Astrocyte of the spinal cord (primary cell): Measurements from ENCODE around the gene PADI2.
A peak's percentile ranks its signal among the peaks of the same experiment; 100 is the strongest.

Experiments
- DNase-seq: peaks from one replicate; pipeline ENCODE4 v3.0.0; 2011; ENCODE audit warnings: low read depth, low spot score
- H3K4me3 ChIP-seq: 2 replicates; pipeline ENCODE4 v1.5.1; 2011; ENCODE audit warnings: low read depth, mild to moderate bottlenecking, low read length, moderate library complexity
- in situ Hi-C: cut with HindIII; loops from 2 replicates; pipeline ENCODE4 v1.10.0; 2017; ENCODE audit warnings: low sequenced_read_pairs
- TF ChIP-seq, protein P1 (sequence below): IDR thresholded peaks from 2 replicates; pipeline ENCODE4 v1.5.1; 2012; ENCODE audit warnings: low read depth, mild to moderate bottlenecking, low read length, inconsistent platforms

PADI2 gene

DNA sequence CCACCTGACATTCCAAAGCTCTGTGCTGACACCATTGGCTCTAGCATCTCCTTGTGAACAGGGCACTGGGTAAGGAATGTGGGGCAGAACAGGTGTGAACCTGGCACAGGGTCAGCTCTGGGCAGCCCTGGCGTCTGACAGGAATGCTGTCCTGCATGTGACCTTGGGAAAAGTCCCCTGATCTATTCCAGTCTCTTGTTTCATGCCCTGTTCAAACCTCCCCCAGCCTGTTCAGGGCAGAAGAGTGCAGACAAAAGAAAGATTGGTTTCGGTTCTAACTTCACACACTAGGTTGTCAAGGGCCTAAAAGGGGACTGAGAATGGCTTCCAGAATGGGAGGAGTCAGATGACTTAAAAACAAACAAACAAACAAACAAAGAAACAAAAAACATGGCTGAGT lies 37.8 kb downstream of the PADI2 start:
- H3K4me3 ChIP-seq = no peak overlapping the region
- DNase-seq = no peak
- in situ Hi-C loops = no loop called here
- TF ChIP-seq, protein P1, sequence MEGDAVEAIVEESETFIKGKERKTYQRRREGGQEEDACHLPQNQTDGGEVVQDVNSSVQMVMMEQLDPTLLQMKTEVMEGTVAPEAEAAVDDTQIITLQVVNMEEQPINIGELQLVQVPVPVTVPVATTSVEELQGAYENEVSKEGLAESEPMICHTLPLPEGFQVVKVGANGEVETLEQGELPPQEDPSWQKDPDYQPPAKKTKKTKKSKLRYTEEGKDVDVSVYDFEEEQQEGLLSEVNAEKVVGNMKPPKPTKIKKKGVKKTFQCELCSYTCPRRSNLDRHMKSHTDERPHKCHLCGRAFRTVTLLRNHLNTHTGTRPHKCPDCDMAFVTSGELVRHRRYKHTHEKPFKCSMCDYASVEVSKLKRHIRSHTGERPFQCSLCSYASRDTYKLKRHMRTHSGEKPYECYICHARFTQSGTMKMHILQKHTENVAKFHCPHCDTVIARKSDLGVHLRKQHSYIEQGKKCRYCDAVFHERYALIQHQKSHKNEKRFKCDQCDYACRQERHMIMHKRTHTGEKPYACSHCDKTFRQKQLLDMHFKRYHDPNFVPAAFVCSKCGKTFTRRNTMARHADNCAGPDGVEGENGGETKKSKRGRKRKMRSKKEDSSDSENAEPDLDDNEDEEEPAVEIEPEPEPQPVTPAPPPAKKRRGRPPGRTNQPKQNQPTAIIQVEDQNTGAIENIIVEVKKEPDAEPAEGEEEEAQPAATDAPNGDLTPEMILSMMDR = no peak

DNA sequence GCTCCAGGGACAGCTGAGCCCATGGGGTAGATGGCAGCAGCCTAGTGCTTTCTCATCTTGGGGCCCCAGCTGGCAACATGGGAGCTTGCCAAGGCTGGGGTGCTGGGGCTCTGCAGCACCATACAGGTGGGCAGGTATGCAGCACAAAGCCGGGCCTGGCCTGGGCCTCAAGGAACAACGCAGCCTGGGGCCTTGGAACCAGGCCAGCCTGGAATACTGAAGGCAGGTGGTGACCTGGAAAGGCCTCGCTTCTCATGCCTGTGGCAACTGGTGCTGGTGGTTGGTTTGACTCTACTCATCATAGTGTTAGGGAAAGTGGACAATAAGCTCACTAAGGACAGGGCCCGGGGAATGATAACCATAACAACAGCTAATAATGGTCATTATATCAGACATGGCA lies 38.4 kb downstream of the PADI2 start:
- TF ChIP-seq, protein P1 = no peak
- in situ Hi-C loops = no loop called here
- H3K4me3 ChIP-seq = no peak overlapping the region
- no peak for DNase-seq

DNA sequence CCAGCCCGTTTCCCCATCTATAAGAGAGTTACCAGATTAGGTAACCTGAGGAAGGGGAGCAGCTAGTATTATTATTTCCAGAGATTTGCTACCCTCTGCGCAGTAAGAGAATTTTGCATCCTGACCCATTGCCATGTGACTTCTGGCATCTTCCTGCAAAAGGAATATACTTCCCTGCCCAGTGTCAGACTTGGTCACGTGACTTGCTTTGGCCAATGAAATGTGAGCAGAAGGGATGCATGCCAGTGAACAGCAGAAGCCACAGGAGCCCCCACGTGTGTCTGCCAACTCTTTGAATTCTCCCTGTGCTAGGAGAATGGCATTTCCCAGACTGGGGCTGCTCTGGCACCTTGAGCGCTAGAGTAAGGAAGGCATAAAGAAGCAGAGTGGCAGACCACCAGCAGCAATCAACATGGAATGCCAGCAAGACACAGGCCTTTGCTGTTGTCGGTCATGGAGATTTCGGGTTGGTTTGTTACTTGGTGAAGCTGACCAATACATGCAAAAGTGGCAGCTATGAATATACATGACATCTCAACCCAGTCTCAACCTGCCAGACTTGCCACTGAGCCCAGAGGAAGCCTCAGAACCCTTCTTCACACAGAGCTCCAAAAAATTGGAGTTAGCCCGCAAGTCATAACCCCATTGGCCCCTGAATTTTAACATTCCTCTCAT lies 39.0 kb downstream of the PADI2 start:
- in situ Hi-C loops = no loop called here
- TF ChIP-seq, protein P1 = no peak
- H3K4me3 ChIP-seq = no peak overlapping the region
- no peak for DNase-seq

DNA sequence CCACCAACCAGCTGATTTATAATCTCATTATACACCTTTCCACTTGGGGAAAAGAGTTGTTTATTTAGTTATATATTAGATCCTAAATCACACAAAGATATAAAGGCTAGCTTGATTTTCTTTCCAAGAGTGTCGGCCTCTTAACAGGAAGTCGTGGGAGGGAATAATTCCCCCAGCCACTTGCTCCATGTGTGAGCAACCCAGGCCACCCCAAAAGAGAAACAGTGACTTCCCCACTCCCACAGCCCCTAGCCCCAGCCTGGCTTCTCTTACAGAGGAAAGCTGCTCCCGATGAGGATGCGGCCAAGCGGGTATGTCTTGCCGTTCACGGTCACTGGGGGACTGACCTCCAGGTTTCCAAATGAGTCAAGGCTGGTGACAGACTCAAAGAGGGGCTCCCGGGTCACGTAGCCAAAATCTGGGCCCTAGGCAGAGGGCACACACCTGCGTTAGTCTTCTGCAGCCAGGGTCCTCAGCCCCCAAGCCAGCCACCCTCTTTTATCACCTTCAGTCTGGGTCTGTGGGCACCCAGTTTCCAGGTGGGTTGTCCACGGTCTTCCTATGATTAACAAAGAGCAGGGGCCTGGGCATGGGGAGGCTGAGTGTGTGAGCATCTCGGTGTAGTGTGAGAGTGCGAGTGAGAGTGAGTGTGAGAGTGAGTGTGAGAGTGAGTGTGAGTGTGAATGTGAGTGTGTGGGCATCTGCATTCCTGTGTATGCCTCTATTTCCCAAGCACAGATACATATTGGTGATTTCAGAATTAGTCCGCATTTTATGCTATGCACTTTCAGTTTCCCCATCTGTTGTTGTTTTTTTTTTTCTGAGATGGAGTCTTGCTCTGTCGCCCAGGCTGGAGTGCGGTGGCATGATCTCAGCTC lies 40.0 kb downstream of the PADI2 start:
- TF ChIP-seq, protein P1 = no peak
- in situ Hi-C loops = no loop called here
- no peak overlapping the region for H3K4me3 ChIP-seq
- no peak for DNase-seq

DNA sequence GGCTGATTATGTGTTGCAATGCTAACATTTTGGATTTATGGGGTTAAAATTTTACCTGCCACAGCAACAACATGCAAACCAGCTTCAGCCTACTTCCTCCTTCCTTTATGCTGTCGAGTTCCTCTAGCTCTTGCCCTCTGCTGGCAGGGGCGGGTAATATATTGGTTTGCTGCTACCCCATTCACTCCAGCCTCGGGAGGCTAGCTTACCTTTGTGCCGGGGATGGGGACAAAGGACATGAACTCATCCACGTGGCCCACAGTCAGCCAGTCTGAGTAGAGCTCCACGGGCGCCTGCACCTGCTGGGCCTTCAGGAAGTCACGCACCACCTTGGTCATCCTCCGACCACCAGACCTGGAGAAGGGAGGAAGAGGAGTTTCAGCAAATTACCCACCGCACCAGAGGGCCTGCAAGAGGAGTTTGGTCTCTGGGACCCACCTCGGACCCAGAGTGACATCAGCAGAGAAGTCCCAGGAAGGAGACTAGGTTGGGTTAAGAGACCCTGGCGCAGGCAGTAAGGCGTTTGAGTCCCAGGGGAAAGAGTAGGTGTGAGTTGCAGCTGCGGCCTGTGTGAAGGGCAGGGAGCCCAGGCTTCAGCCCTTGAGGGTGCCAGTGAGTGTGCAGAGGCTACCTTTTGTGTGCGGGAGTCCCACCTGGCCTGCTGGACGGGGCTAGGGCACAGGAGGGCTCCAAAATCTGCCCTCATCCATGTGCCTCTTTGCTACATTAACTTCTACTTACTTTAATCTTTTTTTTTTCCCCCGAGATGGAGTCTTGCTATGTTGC lies 43.6 kb downstream of the PADI2 start:
- no peak overlapping the region for H3K4me3 ChIP-seq
- TF ChIP-seq, protein P1 = peak; percentile 51
- in situ Hi-C loops = no loop called here
- DNase-seq = no peak

DNA sequence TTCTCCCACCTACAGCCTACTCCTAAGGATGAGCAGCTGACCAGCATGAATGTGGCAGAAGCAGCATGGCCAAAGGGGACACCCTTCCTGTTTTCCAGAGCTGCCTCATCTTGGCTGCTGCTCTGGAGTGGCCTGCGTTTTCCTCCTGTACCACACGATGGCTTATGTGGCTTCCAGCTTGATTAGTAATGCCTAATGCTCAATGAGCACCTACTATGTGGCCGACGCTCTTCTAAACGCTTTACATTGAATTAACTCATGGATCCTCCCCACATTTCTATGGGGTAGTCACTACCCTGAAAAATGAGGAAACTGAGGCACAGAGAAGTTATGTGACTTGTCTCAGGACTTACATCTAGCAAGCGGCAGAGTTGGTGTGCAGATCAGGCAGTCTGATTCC lies 47.5 kb downstream of the PADI2 start:
- no peak for DNase-seq
- in situ Hi-C loops = no loop called here
- no peak overlapping the region for H3K4me3 ChIP-seq
- TF ChIP-seq, protein P1 = no peak
